GM23338 (cell line): ENCODE measurements around the gene ADAM15. TPM values are rescaled to one million over a fixed set of nuclear protein-coding genes. Genes with fewer than 3 reads are reported as not detected.

Experiments
- ATAC-seq: fragments of 200-7000 bp; cut with Tn5 transposase; 3 replicates; pipeline ENCODE4 v1.9.1; 2020
- DNase-seq: peaks from one replicate; pipeline ENCODE4 v3.0.0-alpha.2; 2015; ENCODE audit warnings: low spot score
- H2AFZ ChIP-seq: fragments of 200-600 bp; sonication (generic); 2 replicates; pipeline ENCODE4 v1.8.0; 2016; ENCODE audit warnings: antibody characterized with exemption, mild to moderate bottlenecking, moderate library complexity
- H3F3A ChIP-seq: fragments of 200-600 bp; sonication (generic); replicated peaks from 2 replicates; pipeline ENCODE4 v1.8.0; 2017; ENCODE audit warnings: antibody characterized with exemption, mixed run types, low read depth
- H3K27ac ChIP-seq: fragments of 200-600 bp; sonication (generic); 2 replicates; pipeline ENCODE4 v1.6.1; 2016; ENCODE audit warnings: low read depth
- H3K27me3 ChIP-seq: fragments of 200-600 bp; sonication (generic); 2 replicates; pipeline ENCODE4 v1.8.0; 2016; ENCODE audit warnings: mild to moderate bottlenecking, mixed run types, moderate library complexity; ENCODE audit not compliant: insufficient read depth
- H3K36me3 ChIP-seq: fragments of 200-600 bp; sonication (generic); 2 replicates; pipeline ENCODE4 v1.8.0; 2016; ENCODE audit warnings: mild to moderate bottlenecking; ENCODE audit not compliant: insufficient read depth
- H3K4me1 ChIP-seq: fragments of 200-600 bp; sonication (generic); 2 replicates; pipeline ENCODE4 v1.8.0; 2016; ENCODE audit warnings: mild to moderate bottlenecking, moderate library complexity; ENCODE audit not compliant: insufficient read depth
- H3K4me2 ChIP-seq: fragments of 200-600 bp; sonication (generic); 2 replicates; pipeline ENCODE4 v1.7.1; 2017; ENCODE audit warnings: mixed run types
- H3K4me3 ChIP-seq: fragments of 200-600 bp; sonication (generic); 2 replicates; pipeline ENCODE4 v1.6.1; 2016; ENCODE audit warnings: mixed run types
- H3K79me2 ChIP-seq: fragments of 200-600 bp; sonication (generic); replicated peaks from 2 replicates; pipeline ENCODE4 v1.8.0; 2017; ENCODE audit warnings: mild to moderate bottlenecking; ENCODE audit not compliant: insufficient read depth
- H3K9me2 ChIP-seq: fragments of 200-600 bp; sonication (generic); 2 replicates; pipeline ENCODE4 v1.8.0; 2017; ENCODE audit not compliant: insufficient read depth
- H4K20me1 ChIP-seq: fragments of 200-600 bp; sonication (generic); replicated peaks from 2 replicates; pipeline ENCODE4 v1.8.0; 2017; ENCODE audit warnings: mild to moderate bottlenecking; ENCODE audit not compliant: insufficient read depth
- H3K27ac Mint-ChIP-seq: 2 replicates; pipeline ENCODE4 v1.8.0; 2020; ENCODE audit warnings: inconsistent platforms, mild to moderate bottlenecking, moderate library complexity, mixed read lengths
- H3K27me3 Mint-ChIP-seq: 3 replicates; pipeline ENCODE4 v1.8.0; 2022; ENCODE audit warnings: low read depth, mild to moderate bottlenecking, moderate library complexity, mixed read lengths, inconsistent platforms; ENCODE audit not compliant: insufficient read depth, poor library complexity
- H3K36me3 Mint-ChIP-seq: 3 replicates; pipeline ENCODE4 v1.8.0; 2021; ENCODE audit warnings: low read depth, mild to moderate bottlenecking, inconsistent platforms, moderate library complexity, mixed read lengths
- H3K4me1 Mint-ChIP-seq: 3 replicates; pipeline ENCODE4 v1.8.0; 2020; ENCODE audit warnings: mild to moderate bottlenecking, inconsistent platforms, mixed read lengths
- H3K4me3 Mint-ChIP-seq: 3 replicates; pipeline ENCODE4 v1.8.0; 2021; ENCODE audit warnings: moderate library complexity, mild to moderate bottlenecking, inconsistent platforms, mixed read lengths
- H3K9me3 Mint-ChIP-seq: 3 replicates; pipeline ENCODE4 v1.8.0; 2020; ENCODE audit warnings: moderate library complexity, mild to moderate bottlenecking, inconsistent platforms, mixed read lengths
- CREB1 ChIP-seq: fragments of 250-450 bp; sonication (Bioruptor Pico); IDR thresholded peaks from 2 replicates; pipeline ENCODE4 v1.5.0; 2020; ENCODE audit warnings: low read depth, mild to moderate bottlenecking, moderate library complexity
- EZH2 ChIP-seq: fragments of 200-600 bp; sonication (generic); IDR thresholded peaks from one replicate; pipeline ENCODE4 v1.8.0; 2017; ENCODE audit warnings: antibody characterized with exemption, mild to moderate bottlenecking, low read depth; ENCODE audit not compliant: unreplicated experiment
- EZH2phosphoT487 ChIP-seq: fragments of 200-600 bp; sonication (generic); IDR thresholded peaks from one replicate; pipeline ENCODE4 v1.8.1; 2018; ENCODE audit warnings: antibody characterized with exemption; ENCODE audit not compliant: unreplicated experiment
- JUNB ChIP-seq: IDR thresholded peaks from one replicate; pipeline ENCODE4 v1.6.1; 2016; ENCODE audit warnings: antibody characterized with exemption; ENCODE audit not compliant: unreplicated experiment
- NANOG ChIP-seq: IDR thresholded peaks from 2 replicates; pipeline ENCODE4 v1.6.1; 2016; ENCODE audit warnings: antibody characterized with exemption, borderline replicate concordance
- POLR2AphosphoS5 ChIP-seq: IDR thresholded peaks from 2 replicates; pipeline ENCODE4 v1.6.1; 2016; ENCODE audit warnings: antibody characterized with exemption, low read depth
- STAT1 ChIP-seq: IDR thresholded peaks from one replicate; pipeline ENCODE4 v1.6.1; 2016; ENCODE audit warnings: antibody characterized with exemption; ENCODE audit not compliant: unreplicated experiment
- ZNF114 ChIP-seq: fragments of 250-450 bp; sonication (Bioruptor Pico); IDR thresholded peaks from 2 replicates; pipeline ENCODE4 v1.5.0; 2020; ENCODE audit warnings: mild to moderate bottlenecking, moderate library complexity
- ZNF331 ChIP-seq: fragments of 250-450 bp; sonication (Bioruptor Pico); IDR thresholded peaks from 2 replicates; pipeline ENCODE4 v1.5.0; 2020; ENCODE audit warnings: low read depth, mild to moderate bottlenecking, moderate library complexity
- polyA plus RNA-seq: library from polyadenylated mRNA; unstranded; fragments of >200 nt; fragmentation: Nextera tagmentation; extraction: Ambion mirVana; gene quantifications from 2 replicates; pipeline ENCODE4 v1.2.1, GENCODE V29; 2016
- total RNA-seq: library from RNA; depleted of rRNA; stranded (reverse); fragments of >200 nt; shearing (Covaris generic); gene quantifications from 2 replicates; pipeline ENCODE4 v1.2.3, GENCODE V29; 2014
- TF ChIP-seq, protein P1 (sequence below): IDR thresholded peaks from one replicate; pipeline ENCODE4 v1.6.1; 2018; ENCODE audit warnings: antibody characterized with exemption; ENCODE audit not compliant: unreplicated experiment
- TF ChIP-seq, protein P2 (sequence below): fragments of 250-450 bp; sonication (Bioruptor Pico); IDR thresholded peaks from 2 replicates; pipeline ENCODE4 v1.5.0; 2020; ENCODE audit warnings: mild to moderate bottlenecking, moderate library complexity
- TF ChIP-seq, protein P3 (sequence below), 2 experiments: fragments of 200-600 bp in 1 of 2; sonication (generic) in 1 of 2; conservative IDR thresholded peaks; 2 replicates each; pipeline versions ENCODE4 v1.5.1 to v1.6.1; 2016 to 2017; ENCODE audit warnings: antibody characterized with exemption in 2 of 2, low read depth in 2 of 2, mild to moderate bottlenecking in 2 of 2, moderate library complexity in 1 of 2
- TF ChIP-seq, protein P4 (sequence below): IDR thresholded peaks from 2 replicates; pipeline ENCODE4 v1.6.1; 2016; ENCODE audit warnings: antibody characterized with exemption

The ADAM15 gene
- total and polyA plus RNA-seq, 2 experiments from 2014 or later: 24.2 to 31.1 TPM

- no peak for TF ChIP-seq STAT1
- TF ChIP-seq JUNB: no peak
- peak; percentile 54 for TF ChIP-seq POLR2AphosphoS5
- no peak for TF ChIP-seq EZH2phosphoT487
- peak; percentile 63 for TF ChIP-seq CREB1 (CRISPR knock-in tag)
- TF ChIP-seq EZH2: no peak
- TF ChIP-seq, protein P1, sequence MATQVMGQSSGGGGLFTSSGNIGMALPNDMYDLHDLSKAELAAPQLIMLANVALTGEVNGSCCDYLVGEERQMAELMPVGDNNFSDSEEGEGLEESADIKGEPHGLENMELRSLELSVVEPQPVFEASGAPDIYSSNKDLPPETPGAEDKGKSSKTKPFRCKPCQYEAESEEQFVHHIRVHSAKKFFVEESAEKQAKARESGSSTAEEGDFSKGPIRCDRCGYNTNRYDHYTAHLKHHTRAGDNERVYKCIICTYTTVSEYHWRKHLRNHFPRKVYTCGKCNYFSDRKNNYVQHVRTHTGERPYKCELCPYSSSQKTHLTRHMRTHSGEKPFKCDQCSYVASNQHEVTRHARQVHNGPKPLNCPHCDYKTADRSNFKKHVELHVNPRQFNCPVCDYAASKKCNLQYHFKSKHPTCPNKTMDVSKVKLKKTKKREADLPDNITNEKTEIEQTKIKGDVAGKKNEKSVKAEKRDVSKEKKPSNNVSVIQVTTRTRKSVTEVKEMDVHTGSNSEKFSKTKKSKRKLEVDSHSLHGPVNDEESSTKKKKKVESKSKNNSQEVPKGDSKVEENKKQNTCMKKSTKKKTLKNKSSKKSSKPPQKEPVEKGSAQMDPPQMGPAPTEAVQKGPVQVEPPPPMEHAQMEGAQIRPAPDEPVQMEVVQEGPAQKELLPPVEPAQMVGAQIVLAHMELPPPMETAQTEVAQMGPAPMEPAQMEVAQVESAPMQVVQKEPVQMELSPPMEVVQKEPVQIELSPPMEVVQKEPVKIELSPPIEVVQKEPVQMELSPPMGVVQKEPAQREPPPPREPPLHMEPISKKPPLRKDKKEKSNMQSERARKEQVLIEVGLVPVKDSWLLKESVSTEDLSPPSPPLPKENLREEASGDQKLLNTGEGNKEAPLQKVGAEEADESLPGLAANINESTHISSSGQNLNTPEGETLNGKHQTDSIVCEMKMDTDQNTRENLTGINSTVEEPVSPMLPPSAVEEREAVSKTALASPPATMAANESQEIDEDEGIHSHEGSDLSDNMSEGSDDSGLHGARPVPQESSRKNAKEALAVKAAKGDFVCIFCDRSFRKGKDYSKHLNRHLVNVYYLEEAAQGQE: no peak
- TF ChIP-seq, protein P2, sequence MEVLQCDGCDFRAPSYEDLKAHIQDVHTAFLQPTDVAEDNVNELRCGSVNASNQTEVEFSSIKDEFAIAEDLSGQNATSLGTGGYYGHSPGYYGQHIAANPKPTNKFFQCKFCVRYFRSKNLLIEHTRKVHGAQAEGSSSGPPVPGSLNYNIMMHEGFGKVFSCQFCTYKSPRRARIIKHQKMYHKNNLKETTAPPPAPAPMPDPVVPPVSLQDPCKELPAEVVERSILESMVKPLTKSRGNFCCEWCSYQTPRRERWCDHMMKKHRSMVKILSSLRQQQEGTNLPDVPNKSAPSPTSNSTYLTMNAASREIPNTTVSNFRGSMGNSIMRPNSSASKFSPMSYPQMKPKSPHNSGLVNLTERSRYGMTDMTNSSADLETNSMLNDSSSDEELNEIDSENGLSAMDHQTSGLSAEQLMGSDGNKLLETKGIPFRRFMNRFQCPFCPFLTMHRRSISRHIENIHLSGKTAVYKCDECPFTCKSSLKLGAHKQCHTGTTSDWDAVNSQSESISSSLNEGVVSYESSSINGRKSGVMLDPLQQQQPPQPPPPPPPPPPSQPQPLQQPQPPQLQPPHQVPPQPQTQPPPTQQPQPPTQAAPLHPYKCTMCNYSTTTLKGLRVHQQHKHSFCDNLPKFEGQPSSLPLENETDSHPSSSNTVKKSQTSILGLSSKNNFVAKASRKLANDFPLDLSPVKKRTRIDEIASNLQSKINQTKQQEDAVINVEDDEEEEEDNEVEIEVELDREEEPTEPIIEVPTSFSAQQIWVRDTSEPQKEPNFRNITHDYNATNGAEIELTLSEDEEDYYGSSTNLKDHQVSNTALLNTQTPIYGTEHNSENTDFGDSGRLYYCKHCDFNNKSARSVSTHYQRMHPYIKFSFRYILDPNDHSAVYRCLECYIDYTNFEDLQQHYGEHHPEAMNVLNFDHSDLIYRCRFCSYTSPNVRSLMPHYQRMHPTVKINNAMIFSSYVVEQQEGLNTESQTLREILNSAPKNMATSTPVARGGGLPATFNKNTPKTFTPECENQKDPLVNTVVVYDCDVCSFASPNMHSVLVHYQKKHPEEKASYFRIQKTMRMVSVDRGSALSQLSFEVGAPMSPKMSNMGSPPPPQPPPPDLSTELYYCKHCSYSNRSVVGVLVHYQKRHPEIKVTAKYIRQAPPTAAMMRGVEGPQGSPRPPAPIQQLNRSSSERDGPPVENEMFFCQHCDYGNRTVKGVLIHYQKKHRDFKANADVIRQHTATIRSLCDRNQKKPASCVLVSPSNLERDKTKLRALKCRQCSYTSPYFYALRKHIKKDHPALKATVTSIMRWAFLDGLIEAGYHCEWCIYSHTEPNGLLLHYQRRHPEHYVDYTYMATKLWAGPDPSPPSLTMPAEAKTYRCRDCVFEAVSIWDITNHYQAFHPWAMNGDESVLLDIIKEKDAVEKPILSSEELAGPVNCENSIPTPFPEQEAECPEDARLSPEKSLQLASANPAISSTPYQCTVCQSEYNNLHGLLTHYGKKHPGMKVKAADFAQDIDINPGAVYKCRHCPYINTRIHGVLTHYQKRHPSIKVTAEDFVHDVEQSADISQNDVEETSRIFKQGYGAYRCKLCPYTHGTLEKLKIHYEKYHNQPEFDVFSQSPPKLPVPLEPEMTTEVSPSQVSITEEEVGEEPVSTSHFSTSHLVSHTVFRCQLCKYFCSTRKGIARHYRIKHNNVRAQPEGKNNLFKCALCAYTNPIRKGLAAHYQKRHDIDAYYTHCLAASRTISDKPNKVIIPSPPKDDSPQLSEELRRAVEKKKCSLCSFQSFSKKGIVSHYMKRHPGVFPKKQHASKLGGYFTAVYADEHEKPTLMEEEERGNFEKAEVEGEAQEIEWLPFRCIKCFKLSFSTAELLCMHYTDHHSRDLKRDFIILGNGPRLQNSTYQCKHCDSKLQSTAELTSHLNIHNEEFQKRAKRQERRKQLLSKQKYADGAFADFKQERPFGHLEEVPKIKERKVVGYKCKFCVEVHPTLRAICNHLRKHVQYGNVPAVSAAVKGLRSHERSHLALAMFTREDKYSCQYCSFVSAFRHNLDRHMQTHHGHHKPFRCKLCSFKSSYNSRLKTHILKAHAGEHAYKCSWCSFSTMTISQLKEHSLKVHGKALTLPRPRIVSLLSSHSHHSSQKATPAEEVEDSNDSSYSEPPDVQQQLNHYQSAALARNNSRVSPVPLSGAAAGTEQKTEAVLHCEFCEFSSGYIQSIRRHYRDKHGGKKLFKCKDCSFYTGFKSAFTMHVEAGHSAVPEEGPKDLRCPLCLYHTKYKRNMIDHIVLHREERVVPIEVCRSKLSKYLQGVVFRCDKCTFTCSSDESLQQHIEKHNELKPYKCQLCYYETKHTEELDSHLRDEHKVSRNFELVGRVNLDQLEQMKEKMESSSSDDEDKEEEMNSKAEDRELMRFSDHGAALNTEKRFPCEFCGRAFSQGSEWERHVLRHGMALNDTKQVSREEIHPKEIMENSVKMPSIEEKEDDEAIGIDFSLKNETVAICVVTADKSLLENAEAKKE: no peak
- TF ChIP-seq, protein P3, sequence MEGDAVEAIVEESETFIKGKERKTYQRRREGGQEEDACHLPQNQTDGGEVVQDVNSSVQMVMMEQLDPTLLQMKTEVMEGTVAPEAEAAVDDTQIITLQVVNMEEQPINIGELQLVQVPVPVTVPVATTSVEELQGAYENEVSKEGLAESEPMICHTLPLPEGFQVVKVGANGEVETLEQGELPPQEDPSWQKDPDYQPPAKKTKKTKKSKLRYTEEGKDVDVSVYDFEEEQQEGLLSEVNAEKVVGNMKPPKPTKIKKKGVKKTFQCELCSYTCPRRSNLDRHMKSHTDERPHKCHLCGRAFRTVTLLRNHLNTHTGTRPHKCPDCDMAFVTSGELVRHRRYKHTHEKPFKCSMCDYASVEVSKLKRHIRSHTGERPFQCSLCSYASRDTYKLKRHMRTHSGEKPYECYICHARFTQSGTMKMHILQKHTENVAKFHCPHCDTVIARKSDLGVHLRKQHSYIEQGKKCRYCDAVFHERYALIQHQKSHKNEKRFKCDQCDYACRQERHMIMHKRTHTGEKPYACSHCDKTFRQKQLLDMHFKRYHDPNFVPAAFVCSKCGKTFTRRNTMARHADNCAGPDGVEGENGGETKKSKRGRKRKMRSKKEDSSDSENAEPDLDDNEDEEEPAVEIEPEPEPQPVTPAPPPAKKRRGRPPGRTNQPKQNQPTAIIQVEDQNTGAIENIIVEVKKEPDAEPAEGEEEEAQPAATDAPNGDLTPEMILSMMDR (conservative IDR thresholded peaks at IDR 0.05; ENCODE audit: low read depth in 2 of 2): peak; percentile 43 to 49
- TF ChIP-seq ZNF331: no peak
- TF ChIP-seq NANOG: no peak
- no peak for TF ChIP-seq ZNF114
- TF ChIP-seq, protein P4, sequence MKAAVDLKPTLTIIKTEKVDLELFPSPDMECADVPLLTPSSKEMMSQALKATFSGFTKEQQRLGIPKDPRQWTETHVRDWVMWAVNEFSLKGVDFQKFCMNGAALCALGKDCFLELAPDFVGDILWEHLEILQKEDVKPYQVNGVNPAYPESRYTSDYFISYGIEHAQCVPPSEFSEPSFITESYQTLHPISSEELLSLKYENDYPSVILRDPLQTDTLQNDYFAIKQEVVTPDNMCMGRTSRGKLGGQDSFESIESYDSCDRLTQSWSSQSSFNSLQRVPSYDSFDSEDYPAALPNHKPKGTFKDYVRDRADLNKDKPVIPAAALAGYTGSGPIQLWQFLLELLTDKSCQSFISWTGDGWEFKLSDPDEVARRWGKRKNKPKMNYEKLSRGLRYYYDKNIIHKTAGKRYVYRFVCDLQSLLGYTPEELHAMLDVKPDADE: no peak
- Histone ChIP-seq H3F3A (peaks cover 19% of the 10 kb centered on the region), H3K9me2 (no peaks in the 10 kb centered on the region), H3K4me1 (peaks cover 19% of the 10 kb centered on the region), H3K4me3 (peak overlapping the region; percentile 66), H2AFZ (peak overlapping the region; percentile 1), H4K20me1 (peaks cover 8% of the 10 kb centered on the region), H3K27me3 (peaks cover 33% of the 10 kb centered on the region), H3K79me2 (no peaks in the 10 kb centered on the region), H3K4me2 (peak overlapping the region; percentile 100), H3K36me3 (no peaks in the 10 kb centered on the region), H3K27ac (no peak overlapping the region)
- Mint-ChIP-seq H3K4me3 (peak overlapping the region; percentile 71), H3K36me3 (peaks cover 26% of the 10 kb centered on the region), H3K9me3 (no peaks in the 10 kb centered on the region), H3K27me3 (peaks cover 23% of the 10 kb centered on the region), H3K4me1 (peaks cover 44% of the 10 kb centered on the region), H3K27ac (no peak overlapping the region)
- DNase-seq (peak; percentile 95), ATAC-seq (peak; percentile 85)
Observed at GRCh38 chr1:155070721-155071569, 19.8 kb downstream of the ADAM15 start.
